Uterus (tissue), 4 donors: ENCODE data around the gene NEDD4L. TPM values are rescaled to one million over a fixed set of nuclear protein-coding genes. Genes with fewer than 3 reads are reported as not detected.
"Not testable (repeated sequence)": the region's sequence is repeated elsewhere in the genome, so short reads cannot be mapped to it uniquely, and the experiment has no call there.

Source experiments
- DNase-seq, 2 donors: peaks; one replicate each; pipeline ENCODE4 v3.0.0-alpha.2; 2019 to 2020
- H3K27ac ChIP-seq, 2 donors: fragments of 200-600 bp; sonication (generic); 1 replicate in 1 of 2; 2 replicates in 1 of 2; pipeline ENCODE4 v1.5.1; 2016 to 2018
- H3K27me3 ChIP-seq, 2 donors: fragments of 200-600 bp; sonication (generic); one replicate each; pipeline ENCODE4 v1.5.1; 2018 to 2019; ENCODE audit warnings: control low read depth in 1 of 2
- H3K36me3 ChIP-seq, 2 donors: fragments of 200-600 bp; sonication (generic); one replicate each; pipeline ENCODE4 v1.5.1; 2019; ENCODE audit warnings: control low read depth in 1 of 2
- H3K4me1 ChIP-seq, 2 donors: fragments of 200-600 bp; sonication (generic); one replicate each; pipeline ENCODE4 v1.5.1; 2018 to 2019; ENCODE audit warnings: control low read depth in 1 of 2
- H3K4me3 ChIP-seq, 2 donors: fragments of 200-600 bp; sonication (generic); 1 replicate in 1 of 2; 2 replicates in 1 of 2; pipeline ENCODE4 v1.5.1; 2018 to 2019; ENCODE audit warnings: mild to moderate bottlenecking in 1 of 2
- H3K9me3 ChIP-seq, 2 donors: fragments of 200-600 bp; sonication (generic); one replicate each; pipeline ENCODE4 v1.5.1; 2019; ENCODE audit warnings: control low read depth in 1 of 2
- CTCF ChIP-seq, 4 experiments: fragments of 200-600 bp in 2 of 4; fragments of 450-650 bp in 2 of 4; sonication (generic) in 2 of 4; IDR thresholded peaks; one replicate each; pipeline ENCODE4 v1.5.1; 2016 to 2019; ENCODE audit warnings: antibody characterized with exemption in 4 of 4, mild to moderate bottlenecking in 2 of 4, moderate library complexity in 1 of 4
- POLR2A ChIP-seq, 2 donors: fragments of 450-650 bp; IDR thresholded peaks; one replicate each; pipeline ENCODE4 v1.6.1; 2016; ENCODE audit warnings: antibody characterized with exemption in 2 of 2, mild to moderate bottlenecking in 1 of 2, moderate library complexity in 1 of 2
- intact Hi-C: fragments of 100-400 bp; cut with DNase I; formaldehyde crosslinking; loops from one replicate; pipeline ENCODE4 v1.15.1; 2023; ENCODE audit warnings: low total_unique reads
- total RNA-seq, 4 donors: library from RNA; depleted of rRNA in 3 of 4; stranded (reverse); fragments of >200 nt in 3 of 4; gene quantifications; one replicate each; pipeline versions ENCODE4 v1.1.0 to v1.2.4, GENCODE V29; 2014 to 2023
- donor health status: DM: yes; HTN: yes; CAD: no.

The NEDD4L gene
- total RNA-seq, 4 donors from 2014 or later = 6.2 to 45.9 (median 32.3) TPM

- Histone ChIP-seq H3K9me3 (no peaks in the 10 kb centered on the region), H3K27me3 (no peaks in the 10 kb centered on the region), H3K4me3 (no peak overlapping the region), H3K27ac (no peak overlapping the region), H3K36me3 (no peaks in the 10 kb centered on the region), H3K4me1 (no peaks in the 10 kb centered on the region)
- no peak for TF ChIP-seq CTCF (IDR thresholded peaks at IDR 0.05)
- no peak for TF ChIP-seq POLR2A (IDR thresholded peaks at IDR 0.05)
- intact Hi-C loops = no loop called here
- no peak for DNase-seq
These were observed 122.3 kb downstream of the NEDD4L start for GRCh38 chr18:58166278-58166844.

- Histone ChIP-seq H3K9me3 (no peaks in the 10 kb centered on the region), H3K27ac (no peak overlapping the region), H3K27me3 (no peaks in the 10 kb centered on the region), H3K36me3 (no peaks in the 10 kb centered on the region), H3K4me3 (no peak overlapping the region), H3K4me1 (no peaks in the 10 kb centered on the region)
- TF ChIP-seq POLR2A (IDR thresholded peaks at IDR 0.05) (no peak), CTCF (IDR thresholded peaks at IDR 0.05) (no peak)
- intact Hi-C loops = no loop called here
- DNase-seq = no peak
These were observed 123.0 kb downstream of the NEDD4L start for GRCh38 chr18:58167073-58167472.

GRCh38 chr18:58168221-58168620, 124.2 kb downstream of the NEDD4L start:
- H3K4me1 ChIP-seq = no peaks in the 10 kb centered on the region
- no peak overlapping the region for H3K4me3 ChIP-seq
- DNase-seq = no peak
- no peaks in the 10 kb centered on the region for H3K9me3 ChIP-seq
- H3K36me3 ChIP-seq = no peaks in the 10 kb centered on the region
- no peaks in the 10 kb centered on the region for H3K27me3 ChIP-seq
- H3K27ac ChIP-seq = no peak overlapping the region
- intact Hi-C loops = no loop called here
- TF ChIP-seq POLR2A (IDR thresholded peaks at IDR 0.05) (no peak), CTCF (IDR thresholded peaks at IDR 0.05) (no peak)

- Histone ChIP-seq H3K27me3 (no peaks in the 10 kb centered on the region), H3K36me3 (no peaks in the 10 kb centered on the region), H3K4me1 (no peaks in the 10 kb centered on the region), H3K9me3 (no peaks in the 10 kb centered on the region), H3K27ac (no peak overlapping the region), H3K4me3 (no peak overlapping the region)
- intact Hi-C loops = no loop called here
- TF ChIP-seq POLR2A (IDR thresholded peaks at IDR 0.05) (no peak), CTCF (IDR thresholded peaks at IDR 0.05) (no peak)
- DNase-seq = no peak
These were observed 125.0 kb downstream of the NEDD4L start for GRCh38 chr18:58168993-58169392.

DNA sequence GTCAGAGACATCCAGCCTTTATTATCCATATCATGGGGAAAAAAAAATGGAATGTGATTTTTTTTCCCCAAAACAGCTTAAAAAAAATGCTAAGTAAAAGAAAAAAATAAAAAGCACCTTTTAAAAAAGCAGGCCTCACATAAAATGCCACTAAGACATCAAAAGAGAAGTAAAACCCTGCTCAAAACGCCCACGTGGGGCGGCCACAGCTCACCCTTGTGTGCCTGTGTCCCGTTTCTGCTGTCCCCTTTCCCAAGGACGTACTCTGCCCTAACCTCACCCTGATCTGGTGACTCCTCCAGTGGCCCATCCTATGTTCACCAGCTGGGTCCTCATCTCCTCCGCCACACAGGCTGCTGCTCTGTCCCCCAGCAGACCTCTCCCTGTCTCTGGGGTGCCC, 125.4 kb downstream of the NEDD4L start:
- TF ChIP-seq CTCF (IDR thresholded peaks at IDR 0.05) = no peak
- DNase-seq = no peak
- intact Hi-C loops = no loop called here
- Histone ChIP-seq H3K27me3 (no peaks in the 10 kb centered on the region), H3K36me3 (no peaks in the 10 kb centered on the region), H3K27ac (no peak overlapping the region), H3K4me1 (no peaks in the 10 kb centered on the region), H3K9me3 (no peaks in the 10 kb centered on the region), H3K4me3 (no peak overlapping the region)

DNA sequence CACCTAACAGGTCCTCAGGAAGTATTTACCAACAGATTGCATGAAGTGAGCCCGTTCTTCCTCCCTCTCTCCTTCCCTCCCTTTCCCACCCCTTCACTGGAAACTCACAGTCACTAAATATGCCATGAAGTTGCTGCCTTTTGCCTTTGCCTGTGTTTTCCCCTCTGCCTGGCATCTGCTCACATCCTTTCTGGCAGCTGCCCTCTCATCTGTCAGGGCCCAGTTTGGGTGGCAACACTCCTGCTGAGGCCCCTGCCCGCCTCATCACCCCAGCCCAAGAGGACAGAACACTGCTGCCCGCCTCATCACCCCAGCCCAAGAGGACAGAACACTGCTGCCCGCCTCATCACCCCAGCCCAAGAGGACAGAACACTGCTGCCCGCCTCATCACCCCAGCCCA, 126.0 kb downstream of the NEDD4L start:
- intact Hi-C loops, DNase-seq: not testable (repeated sequence)

More for the DNA sequence above, 126.0 kb downstream of the NEDD4L start:
- not testable (repeated sequence) for H3K36me3 ChIP-seq, H3K27me3 ChIP-seq, H3K4me3 ChIP-seq, H3K9me3 ChIP-seq, H3K4me1 ChIP-seq, H3K27ac ChIP-seq
